B cell (primary cell): ENCODE results near the gene REPS2. TPM values are rescaled to one million over a fixed set of nuclear protein-coding genes. Genes with fewer than 3 reads are reported as not detected.

Experiments used
- ATAC-seq: fragments of 200-7000 bp; cut with Tn5 transposase; one replicate; pipeline ENCODE4 v1.10.0; 2021; ENCODE audit warnings: low read depth, mild to moderate bottlenecking, moderate number of reproducible peaks, moderate library complexity
- CTCF ChIA-PET: fragments of 350-600 bp; sonication (Branson Sonifier 250); formaldehyde crosslinking; loops from one replicate; lab custom pipeline; 2021; ENCODE audit warnings: antibody characterized with exemption, inconsistent platforms; lab: Charles Lee
- POLR2A ChIA-PET: fragments of 350-600 bp; sonication (Branson Sonifier 250); formaldehyde crosslinking; loops from one replicate; lab custom pipeline; 2021; ENCODE audit warnings: antibody characterized with exemption; lab: Charles Lee
- DNase-seq: peaks from one replicate; pipeline ENCODE4 v3.0.0; 2013
- H2AFZ ChIP-seq: 2 replicates; pipeline ENCODE4 v1.6.1; 2012; ENCODE audit warnings: mild to moderate bottlenecking, low read depth, low read length; ENCODE audit not compliant: insufficient read depth, poor library complexity, severe bottlenecking
- H3K27ac ChIP-seq, 2 donors: 1 replicate in 1 of 2; 2 replicates in 1 of 2; pipeline ENCODE4 v1.5.1; 2012 to 2013; ENCODE audit warnings: low read length in 2 of 2, mild to moderate bottlenecking in 2 of 2, moderate library complexity in 1 of 2
- H3K27me3 ChIP-seq, 4 experiments: fragments of 200-600 bp in 1 of 4; sonication (generic) in 1 of 4; replicated peaks in 1 of 4; 1 replicate in 2 of 4; 2 replicates in 2 of 4; pipeline versions ENCODE4 v1.6.1 to v1.7.0; 2013 to 2016; ENCODE audit warnings: low read length in 3 of 4, mild to moderate bottlenecking in 2 of 4, mixed read lengths in 1 of 4, moderate library complexity in 1 of 4; ENCODE audit not compliant: insufficient read depth in 4 of 4, control insufficient read depth in 3 of 4; ENCODE audit errors: control extremely low read depth in 1 of 4
- H3K36me3 ChIP-seq, 2 experiments: replicated peaks in 1 of 2; 1 replicate in 1 of 2; 2 replicates in 1 of 2; pipeline versions ENCODE4 v1.6.1 to v1.7.1; 2013; ENCODE audit warnings: low read length in 1 of 2; ENCODE audit not compliant: insufficient read depth in 2 of 2, control insufficient read depth in 1 of 2; ENCODE audit errors: control extremely low read depth in 1 of 2, extremely low read depth in 1 of 2
- H3K4me1 ChIP-seq, 2 donors: fragments of 200-600 bp in 1 of 2; sonication (generic) in 1 of 2; 1 replicate in 1 of 2; 2 replicates in 1 of 2; pipeline versions ENCODE4 v1.5.1 to v1.6.1; 2013 to 2017; ENCODE audit warnings: low read length in 2 of 2; ENCODE audit not compliant: control insufficient read depth in 2 of 2, insufficient read depth in 2 of 2
- H3K4me2 ChIP-seq: replicated peaks from 2 replicates; pipeline ENCODE3; 2012; ENCODE audit warnings: mild to moderate bottlenecking, low read depth, low read length; ENCODE audit not compliant: poor library complexity, severe bottlenecking
- H3K4me3 ChIP-seq, 5 experiments: fragments of 200-600 bp in 1 of 5; sonication (generic) in 1 of 5; 1 replicate in 3 of 5; 2 replicates in 2 of 5; pipeline versions ENCODE4 v1.5.1 to v1.7.0; 2011 to 2016; ENCODE audit warnings: low read length in 4 of 5, mild to moderate bottlenecking in 4 of 5, low read depth in 2 of 5, control low read depth in 1 of 5, moderate library complexity in 1 of 5; ENCODE audit not compliant: insufficient read depth in 1 of 5; ENCODE audit errors: control extremely low read depth in 1 of 5, extremely low read depth in 1 of 5
- H3K79me2 ChIP-seq: fragments of 200-600 bp; sonication (generic); one replicate; pipeline ENCODE4 v1.6.0; 2016; ENCODE audit warnings: low read length; ENCODE audit not compliant: control insufficient read depth, insufficient read depth
- H3K9ac ChIP-seq: fragments of 200-600 bp; sonication (generic); 2 replicates; pipeline ENCODE4 v1.6.1; 2017; ENCODE audit warnings: mild to moderate bottlenecking, low read length, moderate library complexity
- H3K9me3 ChIP-seq, 3 donors: one replicate each; pipeline versions ENCODE4 v1.6.1 to v1.7.1; 2013; ENCODE audit warnings: low read length in 2 of 3; ENCODE audit not compliant: control insufficient read depth in 2 of 3, insufficient read depth in 1 of 3; ENCODE audit errors: control extremely low read depth in 1 of 3
- H4K20me1 ChIP-seq: 2 replicates; pipeline ENCODE4 v1.6.0; 2012; ENCODE audit warnings: mild to moderate bottlenecking, low read length; ENCODE audit not compliant: insufficient read depth, control insufficient read depth, poor library complexity, severe bottlenecking
- H3K27ac Mint-ChIP-seq: one replicate; pipeline ENCODE4 v1.8.0; 2021; ENCODE audit warnings: mixed read lengths
- H3K27me3 Mint-ChIP-seq: one replicate; pipeline ENCODE4 v1.8.0; 2021; ENCODE audit warnings: mixed read lengths
- H3K4me1 Mint-ChIP-seq: one replicate; pipeline ENCODE4 v1.8.0; 2021; ENCODE audit warnings: mixed read lengths
- H3K4me3 Mint-ChIP-seq: one replicate; pipeline ENCODE4 v1.8.0; 2021; ENCODE audit warnings: mixed read lengths
- H3K9me3 Mint-ChIP-seq: one replicate; pipeline ENCODE4 v1.8.0; 2022; ENCODE audit warnings: mixed read lengths; ENCODE audit not compliant: insufficient read depth
- CTCF ChIP-seq: fragments of 200-600 bp; IDR thresholded peaks from one replicate; pipeline ENCODE4 v1.8.0; 2022; ENCODE audit warnings: antibody characterized with exemption, mild to moderate bottlenecking
- EZH2 ChIP-seq: IDR thresholded peaks from 2 replicates; pipeline ENCODE4 v1.6.1; 2012; ENCODE audit warnings: borderline replicate concordance, low read depth, mild to moderate bottlenecking, moderate library complexity, low read length; ENCODE audit not compliant: insufficient read depth, poor library complexity, severe bottlenecking
- WGBS: methylation state at CpG from one replicate; pipeline ENCODE4 v1.1.5; 2013; ENCODE audit warnings: missing lambda C conversion rate; ENCODE audit not compliant: insufficient coverage; 5-methylcytosine and 5-hydroxymethylcytosine counted together
- intact Hi-C: fragments of 100-400 bp; cut with micrococcal nuclease; formaldehyde crosslinking; loops from one replicate; pipeline ENCODE4 v1.10.0; 2022
- polyA plus RNA-seq: library from polyadenylated mRNA; depleted of rRNA; stranded (reverse); fragments of >200 nt; gene quantifications from 2 replicates; pipeline ENCODE4 v1.2.3, GENCODE V29; 2012
- total RNA-seq, 2 donors: library from RNA; stranded (reverse); fragments of 120-200 nt in 1 of 2; gene quantifications; 1 replicate in 1 of 2; 2 replicates in 1 of 2; pipeline versions ENCODE4 v1.2.3 to v1.2.4, GENCODE V29; 2013 to 2022

Gene REPS2
- total and polyA plus RNA-seq, 2 donors (not counting 1 experiment from before 2014, with no cell fraction given): 1.1 to 4.9 TPM

GRCh38 chrX:16924631-16925480, 21.6 kb upstream of the REPS2 start:
- Histone ChIP-seq H3K9ac (no peak overlapping the region), H4K20me1 (no peaks in the 10 kb centered on the region), H3K4me3 (no peak overlapping the region), H3K4me2 (no peak overlapping the region), H3K79me2 (no peaks in the 10 kb centered on the region), H3K27ac (no peak overlapping the region), H3K9me3 (no peaks in the 10 kb centered on the region), H3K27me3 (no peaks in the 10 kb centered on the region), H3K4me1 (no peaks in the 10 kb centered on the region), H2AFZ (no peak overlapping the region), H3K36me3 (no peaks in the 10 kb centered on the region)
- ChIA-PET POLR2A (no interaction called here), CTCF (no interaction called here)
- DNase-seq: no peak
- H3K27ac Mint-ChIP-seq: no peak overlapping the region
- intact Hi-C loops: no loop called here
- WGBS: no CpG with 5 or more reads among the region's 1 CpG
- no peak for ATAC-seq
- H3K4me1 Mint-ChIP-seq: no peaks in the 10 kb centered on the region
- TF ChIP-seq EZH2 (no peak), CTCF (no peak)
- H3K27me3 Mint-ChIP-seq: peaks cover 6% of the 10 kb centered on the region
- H3K4me3 Mint-ChIP-seq: no peak overlapping the region
- no peaks in the 10 kb centered on the region for H3K9me3 Mint-ChIP-seq

- POLR2A ChIA-PET: no interaction called here
- Mint-ChIP-seq H3K4me3 (no peak overlapping the region), H3K9me3 (no peaks in the 10 kb centered on the region), H3K4me1 (no peaks in the 10 kb centered on the region), H3K27me3 (no peaks in the 10 kb centered on the region), H3K27ac (no peak overlapping the region)
- ATAC-seq (no peak), DNase-seq (no peak)
- Histone ChIP-seq H2AFZ (no peak overlapping the region), H3K36me3 (no peaks in the 10 kb centered on the region), H4K20me1 (no peaks in the 10 kb centered on the region), H3K4me3 (no peak overlapping the region), H3K9me3 (no peaks in the 10 kb centered on the region), H3K9ac (no peak overlapping the region), H3K4me2 (no peak overlapping the region), H3K4me1 (no peaks in the 10 kb centered on the region), H3K79me2 (no peaks in the 10 kb centered on the region), H3K27ac (no peak overlapping the region), H3K27me3 (peaks cover 0 to 3% (median 0%) of the 10 kb centered on the region in 4 experiments)
- TF ChIP-seq EZH2: no peak
- no peak for TF ChIP-seq CTCF
- CTCF ChIA-PET: no interaction called here
- intact Hi-C loops: no loop called here
- WGBS: 100% methylated on average over 4 of the region's 6 CpGs
These were observed 16.1 kb upstream of the REPS2 start for GRCh38 chrX:16930392-16930791.
